Germinal center (tissue), 1 donor: ENCODE measurements around the gene GOLGA6L10.
A peak's percentile ranks its signal among the peaks of the same experiment; 100 is the strongest.
"Not testable (repeated sequence)": the region's sequence is repeated elsewhere in the genome, so short reads cannot be mapped to it uniquely, and the experiment has no call there.

ENCODE experiments used
- DNase-seq: peaks from one replicate; pipeline ENCODE4 v3.0.0; 2012; ENCODE audit warnings: mixed read lengths, low spot score

GOLGA6L10 gene

DNA sequence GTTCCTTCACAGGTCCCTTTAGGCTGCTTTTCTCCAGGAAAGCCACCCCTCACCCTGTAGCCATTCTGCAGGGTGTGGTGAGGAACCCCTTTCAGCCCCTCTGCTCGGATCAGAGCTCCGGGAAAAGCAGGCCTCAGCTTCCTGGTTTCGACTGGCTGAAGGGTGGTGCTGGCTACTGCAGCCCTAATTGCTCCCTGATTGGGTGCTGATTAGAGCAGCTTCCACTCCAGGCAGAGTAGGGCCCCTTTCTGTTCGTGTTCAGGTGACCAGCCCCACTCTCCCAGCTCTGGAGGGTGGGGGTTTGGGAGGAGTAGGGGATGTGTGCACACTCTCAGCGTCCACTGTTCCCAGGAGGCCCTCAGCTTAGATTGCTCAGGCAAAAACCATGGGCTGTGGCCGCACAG, 49.8 kb downstream of the GOLGA6L10 start:
- not testable (repeated sequence) for DNase-seq

DNA sequence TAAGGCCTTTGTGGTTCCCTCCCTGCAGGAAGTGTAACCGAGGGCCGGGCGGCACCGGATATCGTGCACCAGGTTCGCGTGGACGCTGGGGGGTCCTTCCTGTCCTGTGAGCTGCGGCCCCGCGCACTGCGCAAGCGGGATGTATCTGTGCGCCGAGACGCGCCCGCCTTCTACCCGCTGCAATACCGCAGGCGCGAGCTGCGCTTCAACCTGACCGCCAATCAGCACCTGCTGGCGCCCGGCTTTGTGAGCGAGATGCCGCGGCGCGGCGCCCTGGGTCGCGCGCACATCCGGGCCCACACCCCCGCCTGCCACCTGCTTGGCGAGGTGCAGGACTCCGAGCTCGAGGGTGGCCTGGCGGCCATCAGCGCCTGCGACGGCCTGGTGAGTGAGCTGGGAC, 50.8 kb downstream of the GOLGA6L10 start:
- DNase-seq: peak; percentile 10

DNA sequence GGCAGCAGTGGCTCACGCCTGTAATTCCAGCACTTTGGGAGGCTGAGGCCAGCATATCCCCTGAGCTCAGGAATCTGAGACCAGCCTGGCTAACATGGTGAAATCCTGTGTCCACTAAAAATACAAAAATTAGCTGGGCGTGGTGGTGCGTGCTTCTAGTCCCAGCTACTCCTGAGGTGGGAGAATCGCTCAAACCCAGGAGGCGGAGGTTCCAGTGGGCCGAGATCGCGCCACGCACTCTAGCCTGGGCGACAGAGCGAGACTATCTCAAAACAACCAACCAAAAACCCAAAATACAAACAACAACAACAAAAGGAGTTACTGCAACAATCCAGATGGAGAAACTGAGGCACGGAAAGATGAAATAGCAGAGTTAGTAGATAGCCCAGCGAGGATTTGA, 51.2 kb downstream of the GOLGA6L10 start:
- no peak for DNase-seq

DNA sequence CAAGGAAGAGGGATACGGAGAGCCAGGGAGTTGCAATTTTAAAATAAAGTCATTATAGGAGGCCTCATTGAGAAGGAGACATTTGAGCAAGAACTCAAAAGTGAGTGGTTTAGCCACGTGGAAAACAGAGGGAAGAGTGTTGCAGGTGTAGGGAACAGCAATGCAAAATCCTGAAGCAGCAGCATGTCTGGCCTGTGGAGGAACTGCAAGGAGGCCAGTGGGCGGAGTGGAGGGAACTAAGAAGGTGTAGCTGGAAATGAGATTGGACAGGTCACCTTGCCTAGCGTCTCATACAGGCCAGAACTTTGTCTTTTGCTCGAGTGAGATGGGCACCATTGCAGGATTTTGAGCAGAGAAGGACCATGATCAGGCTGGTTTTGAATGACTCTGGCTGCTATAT, 51.7 kb downstream of the GOLGA6L10 start:
- no peak for DNase-seq

DNA sequence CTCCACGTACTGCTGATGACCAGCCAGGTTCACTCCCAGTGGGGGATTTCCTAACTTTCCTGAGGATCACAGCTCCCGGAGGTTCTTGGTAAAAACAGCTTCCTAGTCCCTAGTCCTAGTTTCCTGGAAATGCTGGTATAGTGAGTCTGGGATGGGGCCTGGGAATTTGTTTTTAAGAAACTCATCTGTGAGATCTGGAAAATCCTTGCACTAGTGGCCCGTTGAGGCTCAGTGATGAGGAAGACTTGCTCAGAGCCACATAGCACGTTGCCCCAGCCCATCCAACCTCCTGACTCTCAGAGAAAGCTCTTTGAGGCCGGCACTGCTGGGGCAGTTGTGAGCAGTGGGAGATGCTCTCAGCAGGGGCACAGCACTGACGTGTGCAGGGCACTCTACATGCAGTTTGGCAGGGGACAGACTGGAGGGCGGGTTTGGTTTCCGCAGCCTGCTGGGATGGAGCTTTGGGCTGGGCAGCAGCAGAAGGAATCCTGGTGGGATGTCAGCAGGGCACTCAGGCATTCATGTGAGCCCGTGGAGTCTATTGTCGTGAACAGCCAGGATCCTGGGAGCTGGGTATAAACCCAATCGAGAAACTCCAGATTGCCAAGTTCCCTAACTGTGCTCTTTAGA, 55.1 kb downstream of the GOLGA6L10 start:
- DNase-seq: no peak

DNA sequence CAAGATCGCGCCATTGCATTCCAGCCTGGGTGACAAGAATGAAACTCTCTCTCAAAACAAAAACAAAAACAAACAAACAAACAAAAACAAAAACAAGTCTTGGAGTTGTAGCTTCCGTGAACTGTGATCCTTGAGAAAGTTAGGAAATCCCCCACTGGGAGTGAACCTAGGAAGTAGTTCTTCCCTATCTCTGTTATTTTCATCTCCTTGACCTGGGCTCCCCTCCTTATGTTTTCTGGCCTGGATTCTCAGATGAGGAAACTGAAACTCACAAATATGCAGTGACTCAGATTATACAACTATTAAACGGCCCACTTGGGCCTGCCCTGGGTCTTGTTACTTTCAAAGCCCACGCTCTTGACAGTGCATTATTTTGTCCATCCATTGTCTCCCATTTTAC, 57.0 kb downstream of the GOLGA6L10 start:
- DNase-seq: no peak
